Measurements from ENCODE around the gene PTTG1IP.

PTTG1IP gene

DNA sequence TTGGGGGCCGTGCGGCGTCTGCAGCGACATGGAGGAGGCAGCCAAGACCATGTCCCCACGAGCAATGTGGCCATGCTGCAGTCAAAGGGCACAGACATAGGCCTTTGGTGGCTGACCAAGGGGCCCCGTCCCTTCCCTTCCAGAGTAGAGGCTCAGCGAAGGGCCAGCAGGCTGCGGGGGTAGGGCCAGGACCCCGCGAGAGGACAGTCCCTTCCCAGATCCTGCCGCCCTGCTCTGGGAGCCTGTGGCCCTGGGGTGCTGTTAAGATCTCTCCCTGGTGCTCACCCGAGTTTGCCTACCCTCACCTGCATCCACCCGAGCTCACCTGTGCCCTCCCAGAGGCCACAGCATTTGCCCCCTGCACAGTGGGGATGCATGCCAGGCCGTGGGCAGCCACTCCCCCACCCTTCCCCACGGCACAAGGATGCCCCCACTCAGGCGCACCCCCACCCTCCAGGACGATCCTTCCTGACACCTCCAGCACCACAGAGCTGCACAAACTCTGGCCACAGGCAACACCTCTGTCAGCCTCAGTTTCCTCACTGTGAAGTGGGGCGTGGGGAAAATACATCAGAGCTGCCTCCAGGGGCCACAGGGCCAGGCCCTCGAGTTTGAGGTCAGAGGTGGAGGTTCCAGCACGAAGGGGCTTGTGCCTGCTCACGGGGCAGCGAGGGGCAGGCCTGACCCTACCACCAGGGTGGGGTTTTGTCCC is 31.7 kb upstream of the PTTG1IP start:
- Histone ChIP-seq H3K79me2 (ENCODE audit: insufficient read depth, low read length) (peaks cover 5% of the 10 kb centered on the region), H3K27me3 (ENCODE audit: insufficient read depth, low read length, poor library complexity) (no peaks in the 10 kb centered on the region), H3K4me3 (ENCODE audit: low read depth in 1 of 2, low read length in 2 of 2) (no peak overlapping the region), H3K4me2 (ENCODE audit: insufficient read depth, low read length) (no peak overlapping the region), H3K36me3 (ENCODE audit: insufficient read depth, low read length) (peaks cover 90% of the 10 kb centered on the region), H3K9ac (ENCODE audit: low read depth, low read length) (no peak overlapping the region), H3K9me3 (ENCODE audit: insufficient read depth, low read length, severe bottlenecking) (peaks cover 3% of the 10 kb centered on the region), H2AFZ (ENCODE audit: low read depth, low read length) (no peak overlapping the region), H3K27ac (ENCODE audit: low read length) (no peak overlapping the region), H3K4me1 (ENCODE audit: insufficient read depth, low read length) (peaks cover 2% of the 10 kb centered on the region), H4K20me1 (ENCODE audit: insufficient read depth, low read length) (peaks cover 7% of the 10 kb centered on the region; the same call in 1 of the 2 replicates)
- DNase-seq (no peak), ATAC-seq (ENCODE audit: insufficient read depth, low read depth) (no peak)
- TF ChIP-seq EZH2 (IDR thresholded peaks at IDR 0.05; ENCODE audit: borderline replicate concordance, low read depth, low read length, severe bottlenecking): no peak
- TF ChIP-seq, protein P1, sequence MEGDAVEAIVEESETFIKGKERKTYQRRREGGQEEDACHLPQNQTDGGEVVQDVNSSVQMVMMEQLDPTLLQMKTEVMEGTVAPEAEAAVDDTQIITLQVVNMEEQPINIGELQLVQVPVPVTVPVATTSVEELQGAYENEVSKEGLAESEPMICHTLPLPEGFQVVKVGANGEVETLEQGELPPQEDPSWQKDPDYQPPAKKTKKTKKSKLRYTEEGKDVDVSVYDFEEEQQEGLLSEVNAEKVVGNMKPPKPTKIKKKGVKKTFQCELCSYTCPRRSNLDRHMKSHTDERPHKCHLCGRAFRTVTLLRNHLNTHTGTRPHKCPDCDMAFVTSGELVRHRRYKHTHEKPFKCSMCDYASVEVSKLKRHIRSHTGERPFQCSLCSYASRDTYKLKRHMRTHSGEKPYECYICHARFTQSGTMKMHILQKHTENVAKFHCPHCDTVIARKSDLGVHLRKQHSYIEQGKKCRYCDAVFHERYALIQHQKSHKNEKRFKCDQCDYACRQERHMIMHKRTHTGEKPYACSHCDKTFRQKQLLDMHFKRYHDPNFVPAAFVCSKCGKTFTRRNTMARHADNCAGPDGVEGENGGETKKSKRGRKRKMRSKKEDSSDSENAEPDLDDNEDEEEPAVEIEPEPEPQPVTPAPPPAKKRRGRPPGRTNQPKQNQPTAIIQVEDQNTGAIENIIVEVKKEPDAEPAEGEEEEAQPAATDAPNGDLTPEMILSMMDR (IDR thresholded peaks at IDR 0.05; ENCODE audit: borderline replicate concordance, extremely low read depth, low read length, poor library complexity, severe bottlenecking): no peak

DNA sequence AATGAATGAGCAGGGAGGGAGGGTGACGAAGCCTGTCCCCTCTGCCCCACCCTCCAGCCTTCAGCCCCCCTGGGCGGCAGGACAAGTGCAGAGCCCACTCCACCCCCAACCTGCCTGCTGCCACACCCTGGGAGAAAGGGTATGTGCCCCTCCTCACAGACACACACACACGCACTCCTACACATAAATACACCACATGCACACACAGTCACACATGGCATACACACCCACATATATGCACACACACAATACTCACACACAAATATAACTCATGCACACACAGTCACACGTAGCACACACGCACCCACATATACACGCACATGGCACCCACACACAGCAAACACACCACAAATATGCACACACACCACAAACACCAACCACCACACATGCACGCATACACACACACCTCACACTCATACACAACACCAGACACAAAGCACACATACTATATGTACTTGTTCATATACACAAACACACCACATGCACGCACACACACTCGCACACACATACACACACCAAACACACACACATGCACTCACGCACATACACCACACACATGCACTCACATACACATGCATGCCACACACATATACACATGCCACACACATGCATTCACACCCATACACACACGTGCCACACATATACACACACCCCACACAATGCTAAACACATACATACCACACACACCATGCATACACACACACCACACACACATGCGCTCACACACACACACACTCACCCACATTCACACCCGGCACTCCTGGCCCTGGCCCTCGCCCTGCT is 30.8 kb upstream of the PTTG1IP start:
- ATAC-seq (ENCODE audit: insufficient read depth, low read depth): no peak
- Histone ChIP-seq H3K4me1 (ENCODE audit: insufficient read depth, low read length) (no peaks in the 10 kb centered on the region), H3K36me3 (ENCODE audit: insufficient read depth, low read length) (peaks cover 90% of the 10 kb centered on the region), H4K20me1 (ENCODE audit: insufficient read depth, low read length) (peaks cover 11% of the 10 kb centered on the region; the same call in 1 of the 2 replicates), H3K4me2 (ENCODE audit: insufficient read depth, low read length) (no peak overlapping the region), H3K27me3 (ENCODE audit: insufficient read depth, low read length, poor library complexity) (no peaks in the 10 kb centered on the region), H3K79me2 (ENCODE audit: insufficient read depth, low read length) (no peaks in the 10 kb centered on the region), H2AFZ (ENCODE audit: low read depth, low read length) (no peak overlapping the region), H3K27ac (ENCODE audit: low read length) (no peak overlapping the region), H3K9ac (ENCODE audit: low read depth, low read length) (no peak overlapping the region), H3K4me3 (ENCODE audit: low read depth in 1 of 2, low read length in 2 of 2) (no peak overlapping the region), H3K9me3 (ENCODE audit: insufficient read depth, low read length, severe bottlenecking) (peaks cover 3% of the 10 kb centered on the region)
- TF ChIP-seq EZH2 (IDR thresholded peaks at IDR 0.05; ENCODE audit: borderline replicate concordance, low read depth, low read length, severe bottlenecking): no peak
- TF ChIP-seq, protein P1 (IDR thresholded peaks at IDR 0.05; ENCODE audit: borderline replicate concordance, extremely low read depth, low read length, poor library complexity, severe bottlenecking): no peak
- DNase-seq: no peak

DNA sequence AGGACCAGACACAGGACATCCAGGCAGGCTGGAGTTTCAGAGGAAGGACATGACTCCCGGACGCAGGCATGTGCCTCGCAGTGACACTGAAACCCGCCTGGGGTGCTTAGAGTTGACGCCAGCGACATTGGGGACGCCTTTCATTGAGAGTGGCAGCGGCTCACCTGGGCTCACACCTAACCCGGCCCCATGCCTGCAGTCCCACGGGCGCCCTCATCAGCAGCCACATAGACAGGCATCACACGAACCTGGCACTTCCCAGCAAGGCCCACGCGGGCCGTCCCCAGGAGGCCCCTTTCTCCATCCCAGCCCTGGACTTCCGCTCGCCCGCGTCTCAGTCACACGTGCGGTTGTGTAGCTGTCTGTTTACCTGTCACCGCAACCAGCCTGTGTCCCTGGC is 30.2 kb upstream of the PTTG1IP start:
- DNase-seq (no peak), ATAC-seq (ENCODE audit: insufficient read depth, low read depth) (no peak)
- Histone ChIP-seq H2AFZ (ENCODE audit: low read depth, low read length) (no peak overlapping the region), H3K36me3 (ENCODE audit: insufficient read depth, low read length) (peaks cover 90% of the 10 kb centered on the region), H3K9me3 (ENCODE audit: insufficient read depth, low read length, severe bottlenecking) (peaks cover 3% of the 10 kb centered on the region), H3K9ac (ENCODE audit: low read depth, low read length) (no peak overlapping the region), H3K4me1 (ENCODE audit: insufficient read depth, low read length) (no peaks in the 10 kb centered on the region), H3K4me2 (ENCODE audit: insufficient read depth, low read length) (no peak overlapping the region), H4K20me1 (ENCODE audit: insufficient read depth, low read length) (peaks cover 9% of the 10 kb centered on the region; the same call in 1 of the 2 replicates), H3K4me3 (ENCODE audit: low read depth in 1 of 2, low read length in 2 of 2) (no peak overlapping the region), H3K27me3 (ENCODE audit: insufficient read depth, low read length, poor library complexity) (no peaks in the 10 kb centered on the region), H3K79me2 (ENCODE audit: insufficient read depth, low read length) (no peaks in the 10 kb centered on the region), H3K27ac (ENCODE audit: low read length) (no peak overlapping the region)
- TF ChIP-seq, protein P1 (IDR thresholded peaks at IDR 0.05; ENCODE audit: borderline replicate concordance, extremely low read depth, low read length, poor library complexity, severe bottlenecking): no peak
- no peak for TF ChIP-seq EZH2 (IDR thresholded peaks at IDR 0.05; ENCODE audit: borderline replicate concordance, low read depth, low read length, severe bottlenecking)
